ENCODE data around the gene MINDY4. TPM values are rescaled to one million over a fixed set of nuclear protein-coding genes. Genes with fewer than 3 reads are reported as not detected.

MINDY4 gene
- total and polyA plus RNA-seq, 2 donors: 1.5 to 1.7 TPM

DNA sequence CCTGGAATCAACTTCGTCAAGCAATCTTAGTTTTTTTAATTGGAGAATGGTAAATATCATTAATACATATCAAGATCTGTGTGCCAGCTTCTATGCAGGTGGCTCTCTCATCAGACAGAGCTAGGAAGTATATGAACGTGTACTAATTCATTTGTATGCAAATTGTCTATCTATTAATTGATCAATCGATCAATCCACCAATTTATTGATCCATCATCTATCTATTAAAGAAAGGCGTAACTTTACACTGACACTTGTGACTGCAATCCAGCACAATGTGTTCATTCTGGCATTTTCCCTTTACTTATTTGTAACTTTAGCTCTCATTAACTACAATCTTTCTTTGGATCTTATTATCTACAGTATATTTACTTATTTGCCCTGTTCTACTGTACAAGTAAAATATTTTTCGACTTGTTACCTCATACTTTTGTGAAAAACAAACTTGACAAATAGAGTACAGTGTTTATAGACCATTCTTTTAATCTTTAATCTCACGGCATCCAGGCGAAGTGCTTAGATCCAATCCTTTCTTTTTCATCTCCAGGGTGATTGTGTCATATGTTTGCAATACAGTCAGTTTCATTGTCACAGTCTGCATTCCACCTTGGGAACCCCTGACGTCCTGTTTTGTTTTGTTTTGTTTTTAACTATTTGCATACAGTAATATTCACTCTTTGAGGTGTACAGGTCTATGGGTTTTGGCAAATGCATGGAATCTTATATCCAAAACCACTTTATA lies 170.5 kb downstream of the MINDY4 start:
- Histone ChIP-seq H3K4me3 (ENCODE audit: low read length in 2 of 2) (no peak overlapping the region), H3K36me3 (ENCODE audit: control insufficient read depth in 2 of 2, insufficient read depth in 2 of 2, low read length in 1 of 2) (no peaks in the 10 kb centered on the region), H3K4me1 (ENCODE audit: control insufficient read depth in 2 of 2, insufficient read depth in 2 of 2, low read length in 2 of 2) (peaks cover 0 to 3% of the 10 kb centered on the region in 2 donors), H3K27ac (ENCODE audit: low read depth in 1 of 2, low read length in 1 of 2) (no peak overlapping the region), H3K27me3 (ENCODE audit: control insufficient read depth in 2 of 2, insufficient read depth in 1 of 2, low read length in 1 of 2) (peaks cover 3 to 16% of the 10 kb centered on the region in 2 donors), H3K9me3 (ENCODE audit: control insufficient read depth in 2 of 2, insufficient read depth in 1 of 2, low read length in 1 of 2) (no peaks in the 10 kb centered on the region)
- WGBS: 67% methylated on average over 8 of the region's 8 CpGs
- DNase-seq (ENCODE audit: low read depth in 6 of 9, low spot score in 9 of 9): no peak

Other genes with a start within 250 kb of the MINDY4 start
- 44.9 TPM for gene GARS1, start 176.5 kb upstream of the MINDY4 start, total RNA-seq
- gene GARS1, start 176.5 kb upstream of the MINDY4 start, polyA plus RNA-seq: 56.9 TPM
- under 0.01 TPM for gene CRHR2, start 89.0 kb upstream of the MINDY4 start, total RNA-seq
- 0.05 TPM for gene CRHR2, start 89.0 kb upstream of the MINDY4 start, polyA plus RNA-seq
- gene INMT, start 19.3 kb upstream of the MINDY4 start, total RNA-seq: 0.94 TPM
- 2.5 TPM for gene INMT, start 19.3 kb upstream of the MINDY4 start, polyA plus RNA-seq
- gene AQP1, start 140.4 kb downstream of the MINDY4 start, total RNA-seq: 18.4 TPM
- gene AQP1, start 140.4 kb downstream of the MINDY4 start, polyA plus RNA-seq: 42.2 TPM
- gene GHRHR, start 192.5 kb downstream of the MINDY4 start, total RNA-seq: 0.42 TPM
- gene GHRHR, start 192.5 kb downstream of the MINDY4 start, polyA plus RNA-seq: 0.68 TPM